ENCODE data around the gene TP53AIP1. TPM values are rescaled to one million over a fixed set of nuclear protein-coding genes. Genes with fewer than 3 reads are reported as not detected.
A peak's percentile ranks its signal among the peaks of the same experiment; 100 is the strongest.

TP53AIP1 gene
- polyA plus RNA-seq, 3 donors = 0.03 TPM; not detected in 2

DNA sequence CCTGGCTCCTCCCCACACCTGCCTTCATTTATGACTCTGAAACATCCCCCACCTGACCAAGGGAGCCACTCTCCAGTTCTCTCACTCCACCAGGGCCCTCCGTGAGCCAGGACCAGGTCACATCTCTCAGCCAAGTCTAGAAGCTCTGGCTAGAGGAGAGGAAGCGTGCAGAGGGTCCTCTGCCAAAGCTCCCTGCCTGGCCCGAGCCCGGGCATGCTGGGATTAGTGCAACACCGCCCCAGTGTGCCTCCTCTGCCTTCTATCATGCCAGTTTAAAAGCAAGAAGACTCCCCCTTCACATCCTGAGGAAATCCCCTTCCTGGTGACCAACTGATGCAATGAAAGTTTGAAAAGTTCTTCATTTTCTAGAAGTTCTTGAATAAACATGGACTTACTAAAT, 23.5 kb downstream of the TP53AIP1 start:
- peaks cover 0 to 3% (median 0%) of the 10 kb centered on the region in 3 donors for H3K27me3 Mint-ChIP-seq (ENCODE audit: low read depth in 3 of 3)

DNA sequence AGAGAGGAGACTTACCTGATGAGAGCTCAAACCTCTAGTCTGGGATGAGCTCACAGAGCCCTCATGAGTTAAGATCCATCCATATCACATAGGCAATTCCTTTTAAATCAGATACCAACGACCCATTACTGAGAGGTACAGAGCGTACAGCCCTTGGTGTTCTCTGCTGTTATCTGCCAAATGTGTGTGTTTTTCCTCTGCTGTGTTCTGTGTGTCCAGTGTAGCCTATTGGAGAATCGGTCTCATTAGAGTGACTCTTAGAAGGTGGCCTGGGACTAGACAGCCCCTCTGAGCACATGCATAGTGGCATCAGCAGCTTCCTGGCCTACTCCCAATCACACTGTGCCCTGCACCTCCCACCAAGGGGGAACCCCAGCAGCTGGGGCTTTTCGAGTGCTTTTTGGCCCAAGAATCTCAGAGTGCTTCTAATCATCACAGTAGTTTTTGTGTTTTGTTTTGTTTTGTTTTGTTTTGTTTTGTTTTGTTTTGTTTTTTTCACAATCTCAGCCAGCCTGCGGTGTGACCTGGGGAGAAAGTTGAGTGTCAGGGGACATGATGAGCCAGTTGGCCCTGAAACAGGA, 25.4 kb downstream of the TP53AIP1 start:
- H3K36me3 Mint-ChIP-seq = no peaks in the 10 kb centered on the region
- DNase-seq = no peak
- intact Hi-C loops (cut with micrococcal nuclease) = no loop called here
- H2AFZ ChIP-seq (ENCODE audit: insufficient read depth, low read depth, low read length, poor library complexity, severe bottlenecking) = no peak overlapping the region
- H3K9ac ChIP-seq (ENCODE audit: insufficient read depth, low read length, poor library complexity, severe bottlenecking) = no peak overlapping the region
- H4K20me1 ChIP-seq (ENCODE audit: insufficient read depth, low read length) = no peaks in the 10 kb centered on the region
- no peaks in the 10 kb centered on the region for H3K9me3 ChIP-seq (replicated peaks in 1 of 2; ENCODE audit: control insufficient read depth in 1 of 2, insufficient read depth in 1 of 2, low read length in 2 of 2)
- H3K9me3 Mint-ChIP-seq = peaks cover 0 to 6% (median 0%) of the 10 kb centered on the region in 7 donors
- no peak overlapping the region for H3K4me3 Mint-ChIP-seq
- peaks cover 15% of the 10 kb centered on the region for H3K4me1 Mint-ChIP-seq
- H3K27me3 Mint-ChIP-seq (ENCODE audit: low read depth in 3 of 3) = peaks cover 0 to 3% (median 0%) of the 10 kb centered on the region in 3 donors
- no peak overlapping the region for H3K27ac ChIP-seq (ENCODE audit: low read depth in 1 of 2, low read length in 2 of 2)
- no peaks in the 10 kb centered on the region for H3K79me2 ChIP-seq (ENCODE audit: insufficient read depth, low read length)
- H3K4me1 ChIP-seq (ENCODE audit: control insufficient read depth in 1 of 2, insufficient read depth in 2 of 2, low read length in 2 of 2) = peaks cover 7 to 9% of the 10 kb centered on the region in 2 donors
- TF ChIP-seq, protein P1, sequence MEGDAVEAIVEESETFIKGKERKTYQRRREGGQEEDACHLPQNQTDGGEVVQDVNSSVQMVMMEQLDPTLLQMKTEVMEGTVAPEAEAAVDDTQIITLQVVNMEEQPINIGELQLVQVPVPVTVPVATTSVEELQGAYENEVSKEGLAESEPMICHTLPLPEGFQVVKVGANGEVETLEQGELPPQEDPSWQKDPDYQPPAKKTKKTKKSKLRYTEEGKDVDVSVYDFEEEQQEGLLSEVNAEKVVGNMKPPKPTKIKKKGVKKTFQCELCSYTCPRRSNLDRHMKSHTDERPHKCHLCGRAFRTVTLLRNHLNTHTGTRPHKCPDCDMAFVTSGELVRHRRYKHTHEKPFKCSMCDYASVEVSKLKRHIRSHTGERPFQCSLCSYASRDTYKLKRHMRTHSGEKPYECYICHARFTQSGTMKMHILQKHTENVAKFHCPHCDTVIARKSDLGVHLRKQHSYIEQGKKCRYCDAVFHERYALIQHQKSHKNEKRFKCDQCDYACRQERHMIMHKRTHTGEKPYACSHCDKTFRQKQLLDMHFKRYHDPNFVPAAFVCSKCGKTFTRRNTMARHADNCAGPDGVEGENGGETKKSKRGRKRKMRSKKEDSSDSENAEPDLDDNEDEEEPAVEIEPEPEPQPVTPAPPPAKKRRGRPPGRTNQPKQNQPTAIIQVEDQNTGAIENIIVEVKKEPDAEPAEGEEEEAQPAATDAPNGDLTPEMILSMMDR (IDR thresholded peaks at IDR 0.05) = no peak
- H3K36me3 ChIP-seq (replicated peaks in 1 of 2; ENCODE audit: control insufficient read depth in 1 of 2, insufficient read depth in 2 of 2, low read length in 2 of 2) = no peaks in the 10 kb centered on the region
- 50% methylated on average over 1 of the region's 5 CpGs for WGBS (ENCODE audit: insufficient coverage)
- H3K4me2 ChIP-seq (replicated peaks; ENCODE audit: extremely low read depth, low read length, poor library complexity, severe bottlenecking) = no peak overlapping the region
- no peaks in the 10 kb centered on the region for H3K27me3 ChIP-seq (ENCODE audit: control insufficient read depth in 2 of 2, insufficient read depth in 2 of 2, low read length in 2 of 2)
- H3K4me3 ChIP-seq (replicated peaks in 1 of 3; ENCODE audit: low read depth in 2 of 3, low read length in 3 of 3) = no peak overlapping the region
- H3K27ac Mint-ChIP-seq = peak overlapping the region in 2 of 7 donors; percentile 9 to 38

More for the DNA sequence above, 23.5 kb downstream of the TP53AIP1 start:
- peaks cover 13% of the 10 kb centered on the region for H3K4me1 Mint-ChIP-seq
- Histone ChIP-seq H3K9me3 (replicated peaks in 1 of 2; ENCODE audit: control insufficient read depth in 1 of 2, insufficient read depth in 1 of 2, low read length in 2 of 2) (no peaks in the 10 kb centered on the region), H3K36me3 (replicated peaks in 1 of 2; ENCODE audit: control insufficient read depth in 1 of 2, insufficient read depth in 2 of 2, low read length in 2 of 2) (no peaks in the 10 kb centered on the region), H3K79me2 (ENCODE audit: insufficient read depth, low read length) (no peaks in the 10 kb centered on the region), H3K4me3 (replicated peaks in 1 of 3; ENCODE audit: low read depth in 2 of 3, low read length in 3 of 3) (no peak overlapping the region), H3K9ac (ENCODE audit: insufficient read depth, low read length, poor library complexity, severe bottlenecking) (no peak overlapping the region), H2AFZ (ENCODE audit: insufficient read depth, low read depth, low read length, poor library complexity, severe bottlenecking) (peak overlapping the region; percentile 61), H3K27ac (ENCODE audit: low read depth in 1 of 2, low read length in 2 of 2) (no peak overlapping the region), H3K27me3 (ENCODE audit: control insufficient read depth in 2 of 2, insufficient read depth in 2 of 2, low read length in 2 of 2) (no peaks in the 10 kb centered on the region), H3K4me2 (replicated peaks; ENCODE audit: extremely low read depth, low read length, poor library complexity, severe bottlenecking) (no peak overlapping the region), H3K4me1 (ENCODE audit: control insufficient read depth in 1 of 2, insufficient read depth in 2 of 2, low read length in 2 of 2) (peaks cover 7 to 9% of the 10 kb centered on the region in 2 donors), H4K20me1 (ENCODE audit: insufficient read depth, low read length) (no peaks in the 10 kb centered on the region)
- intact Hi-C loops (cut with micrococcal nuclease) = no loop called here
- no peaks in the 10 kb centered on the region for H3K36me3 Mint-ChIP-seq
- DNase-seq = peak in 1 of 3 donors; percentile 30
- 0% methylated on average over 2 of the region's 5 CpGs for WGBS (ENCODE audit: insufficient coverage)
- peaks cover 0 to 6% (median 0%) of the 10 kb centered on the region in 7 donors for H3K9me3 Mint-ChIP-seq
- no peak overlapping the region for H3K4me3 Mint-ChIP-seq
- peak overlapping the region in 1 of 7 donors; percentile 36 for H3K27ac Mint-ChIP-seq
- TF ChIP-seq, protein P1 (IDR thresholded peaks at IDR 0.05) = no peak

All from CD14-positive monocyte (primary cell).